Activated naive CD4-positive, alpha-beta T cell treated with anti-CD3 and anti-CD28 coated beads for 36 hours (primary cell): ENCODE results near the gene IRX2. TPM values are rescaled to one million over a fixed set of nuclear protein-coding genes. Genes with fewer than 3 reads are reported as not detected.

Experiments used
- CTCF ChIA-PET: fragments of 350-600 bp; sonication (Branson Sonifier 250); formaldehyde crosslinking; loops from one replicate; lab custom pipeline; 2021; ENCODE audit warnings: antibody characterized with exemption; lab: Charles Lee
- DNase-seq: peaks from one replicate; pipeline ENCODE4 v3.0.0-alpha.2; 2020
- H3K27ac Mint-ChIP-seq: one replicate; pipeline ENCODE4 v1.8.0; 2021; ENCODE audit warnings: mild to moderate bottlenecking, mixed read lengths
- H3K27me3 Mint-ChIP-seq: one replicate; pipeline ENCODE4 v1.8.0; 2021; ENCODE audit warnings: low read depth, mixed read lengths
- H3K36me3 Mint-ChIP-seq: one replicate; pipeline ENCODE4 v1.8.0; 2021; ENCODE audit warnings: low read depth, mixed read lengths
- H3K4me1 Mint-ChIP-seq: one replicate; pipeline ENCODE4 v1.8.0; 2021; ENCODE audit warnings: low read depth, mixed read lengths
- H3K4me3 Mint-ChIP-seq: one replicate; pipeline ENCODE4 v1.8.0; 2021; ENCODE audit warnings: mild to moderate bottlenecking, moderate library complexity, mixed read lengths
- H3K9me3 Mint-ChIP-seq: one replicate; pipeline ENCODE4 v1.8.0; 2021; ENCODE audit warnings: mixed read lengths
- intact Hi-C: fragments of 100-400 bp; cut with micrococcal nuclease; formaldehyde crosslinking; loops from one replicate; pipeline ENCODE4 v1.15.1; 2023
- total RNA-seq, 2 experiments: library from RNA; stranded (reverse); gene quantifications; one replicate each; pipeline ENCODE4 v1.2.3, GENCODE V29; 2021

IRX2 gene
- total RNA-seq, 2 experiments from 2014 or later, result not detected

GRCh38 chr5:2736872-2737271 lies 14.6 kb downstream of the IRX2 start:
- intact Hi-C loops, result no loop called here
- no peaks in the 10 kb centered on the region for H3K9me3 Mint-ChIP-seq
- no peaks in the 10 kb centered on the region for H3K4me1 Mint-ChIP-seq
- CTCF ChIA-PET, result no interaction called here
- H3K4me3 Mint-ChIP-seq, result no peak overlapping the region
- no peak for DNase-seq
- H3K27ac Mint-ChIP-seq, result no peak overlapping the region
- no peaks in the 10 kb centered on the region for H3K36me3 Mint-ChIP-seq
- peaks cover 42% of the 10 kb centered on the region for H3K27me3 Mint-ChIP-seq

DNA sequence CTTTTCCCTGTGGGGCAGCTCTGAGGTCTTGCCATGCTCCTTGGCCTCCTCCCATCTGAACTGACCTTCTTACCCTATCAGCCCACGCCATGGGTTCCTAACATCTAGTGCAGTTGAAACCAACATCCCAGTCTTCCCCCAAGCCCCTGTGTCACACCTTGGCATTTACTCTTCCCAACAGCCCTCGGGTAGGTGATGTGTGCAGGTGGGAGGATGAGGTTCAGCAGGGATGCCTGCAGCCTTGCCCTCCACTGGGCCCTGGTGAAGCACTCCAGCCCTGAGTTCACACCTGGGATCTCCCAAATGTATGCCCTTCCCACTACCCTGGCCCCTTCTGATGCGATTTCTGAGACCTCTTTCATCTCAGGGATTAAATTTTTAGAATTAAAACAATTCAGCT lies 15.5 kb downstream of the IRX2 start:
- H3K9me3 Mint-ChIP-seq, result no peaks in the 10 kb centered on the region
- intact Hi-C loops, result no loop called here
- CTCF ChIA-PET, result no interaction called here
- H3K27ac Mint-ChIP-seq, result no peak overlapping the region
- H3K36me3 Mint-ChIP-seq, result no peaks in the 10 kb centered on the region
- DNase-seq, result no peak
- no peaks in the 10 kb centered on the region for H3K4me1 Mint-ChIP-seq
- no peak overlapping the region for H3K4me3 Mint-ChIP-seq
- peaks cover 33% of the 10 kb centered on the region for H3K27me3 Mint-ChIP-seq

GRCh38 chr5:2732850-2733249 lies 18.6 kb downstream of the IRX2 start:
- no peak for DNase-seq
- H3K27me3 Mint-ChIP-seq, result peaks cover 20% of the 10 kb centered on the region

DNA sequence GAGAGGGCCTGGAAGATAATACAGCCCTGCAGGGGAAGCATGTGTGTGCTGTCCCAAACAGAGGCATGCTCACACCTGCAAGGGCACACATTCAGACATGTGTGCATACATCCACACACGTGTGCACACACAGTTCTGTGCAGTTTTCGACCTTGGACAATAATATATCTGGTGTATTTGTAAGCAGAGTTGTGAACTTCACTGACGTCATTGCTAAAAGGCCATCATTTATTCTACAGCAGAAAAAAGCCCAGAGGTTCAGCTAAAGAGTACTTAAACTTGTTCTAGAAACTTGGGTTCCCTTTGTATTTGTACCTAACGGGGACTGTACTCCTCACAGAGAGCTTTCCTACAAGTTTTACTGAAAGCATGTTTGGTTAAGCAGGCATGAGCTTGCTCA lies 19.5 kb downstream of the IRX2 start:
- intact Hi-C loops, result no loop called here
- no peak for DNase-seq
- Mint-ChIP-seq H3K27ac (no peak overlapping the region), H3K27me3 (peaks cover 13% of the 10 kb centered on the region), H3K4me1 (no peaks in the 10 kb centered on the region), H3K4me3 (no peak overlapping the region), H3K9me3 (no peaks in the 10 kb centered on the region), H3K36me3 (no peaks in the 10 kb centered on the region)
- CTCF ChIA-PET, result no interaction called here

More at GRCh38 chr5:2732850-2733249, 18.6 kb downstream of the IRX2 start:
- Mint-ChIP-seq H3K4me3 (no peak overlapping the region), H3K9me3 (no peaks in the 10 kb centered on the region), H3K27ac (no peak overlapping the region), H3K36me3 (no peaks in the 10 kb centered on the region), H3K4me1 (no peaks in the 10 kb centered on the region)
- intact Hi-C loops, result no loop called here
- CTCF ChIA-PET, result no interaction called here

GRCh38 chr5:2729189-2729588 lies 22.3 kb downstream of the IRX2 start:
- CTCF ChIA-PET, result no interaction called here
- H3K27ac Mint-ChIP-seq, result no peak overlapping the region
- no peak overlapping the region for H3K4me3 Mint-ChIP-seq
- H3K36me3 Mint-ChIP-seq, result no peaks in the 10 kb centered on the region
- DNase-seq, result no peak
- H3K27me3 Mint-ChIP-seq, result peaks cover 4% of the 10 kb centered on the region
- H3K9me3 Mint-ChIP-seq, result no peaks in the 10 kb centered on the region
- intact Hi-C loops, result no loop called here
- H3K4me1 Mint-ChIP-seq, result no peaks in the 10 kb centered on the region

- intact Hi-C loops, result no loop called here
- DNase-seq, result no peak
- CTCF ChIA-PET, result no interaction called here
These were observed 23.9 kb downstream of the IRX2 start for GRCh38 chr5:2727550-2727949.

GRCh38 chr5:2725980-2726765 lies 25.3 kb downstream of the IRX2 start:
- Mint-ChIP-seq H3K4me3 (no peak overlapping the region), H3K4me1 (no peaks in the 10 kb centered on the region), H3K27ac (no peak overlapping the region), H3K9me3 (no peaks in the 10 kb centered on the region), H3K27me3 (no peaks in the 10 kb centered on the region), H3K36me3 (no peaks in the 10 kb centered on the region)
- intact Hi-C loops, result no loop called here
- no peak for DNase-seq
- CTCF ChIA-PET, result no interaction called here

More at GRCh38 chr5:2727550-2727949, 23.9 kb downstream of the IRX2 start:
- Mint-ChIP-seq H3K27ac (no peak overlapping the region), H3K27me3 (no peaks in the 10 kb centered on the region), H3K36me3 (no peaks in the 10 kb centered on the region), H3K4me3 (no peak overlapping the region), H3K4me1 (no peaks in the 10 kb centered on the region), H3K9me3 (no peaks in the 10 kb centered on the region)

DNA sequence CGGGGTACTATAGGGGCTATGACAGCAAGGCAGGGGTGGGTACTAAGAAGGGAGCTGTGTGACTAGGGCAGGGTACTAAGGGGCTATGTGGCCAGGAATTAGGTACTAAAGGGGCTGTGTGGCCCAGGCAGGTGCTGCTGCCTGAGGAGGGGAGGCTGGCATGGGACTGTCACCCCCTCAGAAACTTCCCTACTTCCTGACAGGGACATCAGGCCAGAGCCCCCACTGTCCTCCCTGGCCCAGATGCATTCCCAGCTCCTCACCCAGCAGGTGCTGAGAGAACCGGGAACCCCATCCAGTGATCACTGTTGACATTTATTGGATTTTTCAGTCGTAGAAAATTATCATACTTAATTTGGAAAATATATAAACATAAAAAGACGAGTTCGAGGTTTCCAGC lies 26.6 kb downstream of the IRX2 start:
- intact Hi-C loops, result no loop called here
- CTCF ChIA-PET, result no interaction called here
- H3K36me3 Mint-ChIP-seq, result no peaks in the 10 kb centered on the region
- no peaks in the 10 kb centered on the region for H3K27me3 Mint-ChIP-seq
- H3K4me1 Mint-ChIP-seq, result no peaks in the 10 kb centered on the region
- H3K9me3 Mint-ChIP-seq, result no peaks in the 10 kb centered on the region
- H3K4me3 Mint-ChIP-seq, result no peak overlapping the region
- no peak for DNase-seq
- no peak overlapping the region for H3K27ac Mint-ChIP-seq

DNA sequence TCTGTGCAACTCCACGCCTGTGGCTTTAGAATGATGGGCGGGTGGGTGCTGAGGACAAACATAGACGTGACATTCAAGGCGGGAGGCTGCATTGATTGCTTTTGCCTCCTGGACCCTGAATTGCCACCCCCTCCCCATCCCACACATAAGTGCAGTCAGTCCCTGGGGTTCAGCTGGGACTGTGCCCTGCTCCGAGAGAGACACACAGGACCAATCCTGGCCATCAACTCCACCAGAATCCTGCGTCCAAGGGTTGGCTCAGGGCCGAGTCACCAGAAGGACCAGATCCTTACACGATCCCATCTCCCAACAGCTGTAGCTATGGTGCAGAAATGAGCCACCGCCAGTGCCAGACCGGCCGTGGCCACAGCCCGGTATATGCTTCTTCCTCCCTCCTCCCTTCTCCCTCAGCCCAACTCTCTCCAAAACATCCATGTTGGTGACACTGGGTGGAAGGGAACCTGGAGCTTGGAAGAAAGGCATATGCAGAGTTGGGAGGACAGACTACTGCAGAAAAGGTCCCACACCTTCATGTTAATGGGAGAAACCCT lies 27.4 kb downstream of the IRX2 start:
- H3K27ac Mint-ChIP-seq, result no peak overlapping the region
- no peak for DNase-seq
- no peaks in the 10 kb centered on the region for H3K27me3 Mint-ChIP-seq
- CTCF ChIA-PET, result no interaction called here
- no peaks in the 10 kb centered on the region for H3K36me3 Mint-ChIP-seq
- H3K4me1 Mint-ChIP-seq, result no peaks in the 10 kb centered on the region
- no peaks in the 10 kb centered on the region for H3K9me3 Mint-ChIP-seq
- H3K4me3 Mint-ChIP-seq, result no peak overlapping the region
- intact Hi-C loops, result no loop called here

DNA sequence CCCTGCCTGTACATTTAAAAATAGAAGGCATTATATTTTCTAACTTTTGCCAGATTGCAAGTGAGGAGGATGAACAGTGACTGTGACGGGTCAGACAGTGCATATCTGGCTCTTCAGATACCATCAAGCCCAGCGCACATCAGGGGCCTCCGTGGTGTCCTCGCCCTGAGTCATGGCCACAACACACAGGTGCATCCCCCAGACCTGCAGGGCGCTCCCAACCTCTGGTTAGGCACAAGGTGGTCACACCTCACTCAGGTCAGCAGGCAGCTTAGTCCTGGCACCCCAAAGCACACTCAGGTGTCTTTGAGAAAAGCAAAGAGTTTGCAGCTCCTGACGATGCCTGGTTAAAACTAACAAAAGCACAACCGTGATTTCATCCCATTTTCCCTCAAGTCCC lies 28.6 kb downstream of the IRX2 start:
- intact Hi-C loops, result no loop called here
- no peaks in the 10 kb centered on the region for H3K36me3 Mint-ChIP-seq
- no peak overlapping the region for H3K27ac Mint-ChIP-seq
- no peak for DNase-seq
- CTCF ChIA-PET, result no interaction called here
- no peak overlapping the region for H3K4me3 Mint-ChIP-seq
- no peaks in the 10 kb centered on the region for H3K9me3 Mint-ChIP-seq
- no peaks in the 10 kb centered on the region for H3K4me1 Mint-ChIP-seq
- H3K27me3 Mint-ChIP-seq, result no peaks in the 10 kb centered on the region

DNA sequence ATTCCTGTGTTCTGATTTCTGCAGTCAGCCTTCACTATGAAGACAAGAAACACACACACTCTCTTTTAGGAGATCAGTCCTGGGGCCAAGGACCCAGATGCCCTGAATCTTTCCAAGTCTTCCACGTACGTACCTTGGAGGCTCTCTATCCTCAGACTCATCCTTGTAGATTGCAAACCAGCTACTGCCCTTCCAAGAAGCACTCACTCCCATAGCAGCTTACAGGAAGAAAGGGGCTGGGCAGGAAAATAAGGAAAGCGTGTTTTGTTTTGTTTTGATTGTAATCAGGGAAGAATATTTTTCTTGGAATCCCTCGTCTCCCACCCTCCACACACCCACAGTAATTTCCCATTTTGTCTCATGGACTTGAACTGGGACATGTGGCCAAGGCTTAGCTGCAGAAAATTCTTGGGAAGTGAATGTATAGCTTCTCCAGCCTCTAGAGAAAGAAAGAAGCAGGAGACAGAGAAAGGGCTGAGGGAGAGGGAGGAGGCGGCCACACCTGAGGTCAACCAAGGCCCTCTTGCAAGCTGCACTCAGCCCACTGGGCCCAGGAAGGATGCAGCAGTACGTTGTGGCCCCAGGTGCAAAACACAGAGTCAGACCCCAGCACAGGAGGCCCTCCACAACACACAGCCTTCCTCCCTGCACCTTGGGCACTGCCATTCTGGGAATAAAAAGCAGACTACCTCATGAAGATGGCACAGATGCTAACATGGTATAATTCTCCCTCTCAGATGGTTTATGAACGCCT lies 29.9 kb downstream of the IRX2 start:
- Mint-ChIP-seq H3K4me1 (no peaks in the 10 kb centered on the region), H3K27me3 (peaks cover 3% of the 10 kb centered on the region), H3K36me3 (no peaks in the 10 kb centered on the region), H3K9me3 (no peaks in the 10 kb centered on the region), H3K27ac (no peak overlapping the region), H3K4me3 (no peak overlapping the region)
- intact Hi-C loops, result no loop called here
- CTCF ChIA-PET, result no interaction called here
- DNase-seq, result no peak

DNA sequence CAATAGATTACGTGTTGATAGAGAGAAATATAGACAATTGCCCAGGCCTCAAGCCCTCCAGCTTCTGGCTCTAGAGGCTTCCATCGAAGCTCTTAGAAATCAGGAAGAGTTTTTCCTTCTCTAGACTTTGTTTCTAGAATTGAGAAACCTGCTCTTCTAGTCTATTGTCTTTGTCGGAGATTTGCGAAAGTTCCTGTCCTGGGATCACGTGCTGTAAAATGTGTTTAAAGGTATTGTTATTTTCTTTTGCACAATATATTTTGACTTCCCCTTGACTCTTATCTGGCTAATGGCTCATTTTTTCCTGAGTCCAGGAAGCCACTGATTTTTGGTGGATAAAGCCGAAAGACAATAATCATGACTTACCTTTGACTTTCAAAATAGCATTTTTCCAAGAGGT lies 32.1 kb downstream of the IRX2 start:
- intact Hi-C loops, result no loop called here
- Mint-ChIP-seq H3K36me3 (no peaks in the 10 kb centered on the region), H3K4me3 (no peak overlapping the region), H3K4me1 (no peaks in the 10 kb centered on the region), H3K9me3 (no peaks in the 10 kb centered on the region), H3K27ac (no peak overlapping the region), H3K27me3 (peaks cover 3% of the 10 kb centered on the region)
- CTCF ChIA-PET, result interaction anchor here (0.5 kb wide), 1 partner anchor 396 kb away, joined by 3 read pairs; no protein-coding TSS in a partner anchor
- DNase-seq, result no peak

GRCh38 chr5:2718115-2718514 lies 33.4 kb downstream of the IRX2 start:
- no peak overlapping the region for H3K4me3 Mint-ChIP-seq
- peaks cover 3% of the 10 kb centered on the region for H3K27me3 Mint-ChIP-seq
- H3K9me3 Mint-ChIP-seq, result no peaks in the 10 kb centered on the region
- no peak overlapping the region for H3K27ac Mint-ChIP-seq
- no peak for DNase-seq
- H3K4me1 Mint-ChIP-seq, result no peaks in the 10 kb centered on the region
- CTCF ChIA-PET, result no interaction called here
- intact Hi-C loops, result no loop called here
- no peaks in the 10 kb centered on the region for H3K36me3 Mint-ChIP-seq
